C4-2B (cell line): Measurements from ENCODE around the gene MAP3K5.
A peak's percentile ranks its signal among the peaks of the same experiment; 100 is the strongest.

Experiments used
- H3K27ac ChIP-seq: fragments of 450-650 bp; 2 replicates; pipeline ENCODE4 v1.5.1; 2017
- CTCF ChIP-seq: fragments of 450-650 bp; conservative IDR thresholded peaks from 2 replicates; pipeline ENCODE4 v1.5.1; 2017; ENCODE audit warnings: mild to moderate bottlenecking
- ZFX ChIP-seq: fragments of 450-650 bp; IDR thresholded peaks from 2 replicates; pipeline ENCODE4 v1.6.1; 2017

The MAP3K5 gene

GRCh38 chr6:136563386-136564152, 228.7 kb downstream of the MAP3K5 start:
- TF ChIP-seq CTCF, result no peak
- H3K27ac ChIP-seq, result peak overlapping the region; percentile 83; the same call in 1 of the 2 replicates

GRCh38 chr6:136562211-136562610, 230.1 kb downstream of the MAP3K5 start:
- TF ChIP-seq CTCF, result no peak
- TF ChIP-seq ZFX, result no peak
- H3K27ac ChIP-seq, result no peak overlapping the region

- no peak for TF ChIP-seq CTCF
- no peak for TF ChIP-seq ZFX
These were observed 239.0 kb downstream of the MAP3K5 start for GRCh38 chr6:136553166-136553787.

GRCh38 chr6:136552054-136552453, 240.2 kb downstream of the MAP3K5 start:
- no peak for TF ChIP-seq ZFX
- no peak overlapping the region; the same call in 1 of the 2 replicates for H3K27ac ChIP-seq

More at GRCh38 chr6:136553166-136553787, 239.0 kb downstream of the MAP3K5 start:
- no peak overlapping the region for H3K27ac ChIP-seq

GRCh38 chr6:136551103-136551502, 241.2 kb downstream of the MAP3K5 start:
- peak overlapping the region; percentile 92 for H3K27ac ChIP-seq
- TF ChIP-seq ZFX (no peak), CTCF (no peak)

- peak within 1 kb of the TSS; percentile 92 for H3K27ac ChIP-seq
- TF ChIP-seq CTCF (peak; percentile 99), ZFX (peak; percentile 37)
These were observed 241.8 kb downstream of the MAP3K5 start, which contains the start of gene MAP7 for GRCh38 chr6:136550330-136551071. Gene MAP7, minus strand, starts transcription at chr6:136550422. Its CDS starts 14 bp downstream, at chr6:136550408.

- H3K27ac ChIP-seq, result peak overlapping the region; percentile 92
- TF ChIP-seq ZFX, result peak; percentile 71
- TF ChIP-seq CTCF, result no peak
These were observed 242.3 kb downstream of the MAP3K5 start for GRCh38 chr6:136550045-136550329.
